ENCODE data around the gene RGSL1. TPM values are rescaled to one million over a fixed set of nuclear protein-coding genes. Genes with fewer than 3 reads are reported as not detected.

RGSL1 gene
- total and polyA plus RNA-seq, 2 donors (not counting 1 experiment from before 2014, with no cell fraction given) = not detected

DNA sequence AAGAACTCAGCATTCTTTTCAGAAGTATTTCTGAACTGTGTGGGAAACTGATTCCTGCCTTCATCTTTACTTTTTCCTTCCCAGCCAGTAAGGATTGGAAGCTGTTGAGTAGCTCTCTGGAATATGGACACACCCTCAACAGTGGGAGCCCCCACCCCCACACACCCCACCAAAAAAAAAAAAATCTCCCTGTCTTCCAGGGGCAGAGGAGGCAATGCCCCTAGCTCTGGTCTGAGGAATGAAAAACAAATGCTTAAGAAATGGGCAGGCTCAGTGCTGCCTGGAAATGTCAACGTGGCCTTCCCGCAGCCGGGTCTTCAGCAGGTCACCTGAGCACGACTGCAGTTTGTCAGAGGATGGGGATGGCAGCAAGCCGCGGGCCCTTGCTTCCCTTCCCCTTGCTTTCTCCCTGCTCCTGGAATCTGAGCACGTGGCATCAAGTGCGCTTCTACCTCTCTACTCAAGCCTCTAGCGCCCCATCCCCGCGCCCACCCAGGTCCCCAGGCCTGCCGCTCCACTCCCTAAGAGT lies 153.8 kb downstream of the RGSL1 start:
- Histone ChIP-seq H3K9me3 (ENCODE audit: control insufficient read depth, insufficient read depth, low read depth, low read length) (no peaks in the 10 kb centered on the region), H2AFZ (ENCODE audit: low read length) (no peak overlapping the region), H3K4me3 (replicated peaks in 1 of 4; ENCODE audit: control extremely low read depth in 1 of 4, insufficient read depth in 1 of 4, low read depth in 3 of 4, low read length in 4 of 4) (peak overlapping the region; percentile 14 to 50 (median 42)), H3K79me2 (ENCODE audit: control insufficient read depth, insufficient read depth, low read length) (no peaks in the 10 kb centered on the region), H3K27ac (ENCODE audit: insufficient read depth, low read length) (no peak overlapping the region), H3K27me3 (ENCODE audit: control insufficient read depth, insufficient read depth, low read length) (peaks cover 16% of the 10 kb centered on the region), H3K4me1 (ENCODE audit: control insufficient read depth, extremely low read depth, insufficient read depth, low read length) (peaks cover 6% of the 10 kb centered on the region), H3K9ac (ENCODE audit: insufficient read depth, low read length) (no peak overlapping the region), H4K20me1 (ENCODE audit: control insufficient read depth, extremely low read depth, insufficient read depth, low read length) (no peaks in the 10 kb centered on the region), H3K4me2 (ENCODE audit: extremely low read depth, insufficient read depth, low read length) (peak overlapping the region; percentile 79), H3K36me3 (ENCODE audit: control insufficient read depth, insufficient read depth, low read length) (no peaks in the 10 kb centered on the region)
- TF ChIP-seq, protein P1, sequence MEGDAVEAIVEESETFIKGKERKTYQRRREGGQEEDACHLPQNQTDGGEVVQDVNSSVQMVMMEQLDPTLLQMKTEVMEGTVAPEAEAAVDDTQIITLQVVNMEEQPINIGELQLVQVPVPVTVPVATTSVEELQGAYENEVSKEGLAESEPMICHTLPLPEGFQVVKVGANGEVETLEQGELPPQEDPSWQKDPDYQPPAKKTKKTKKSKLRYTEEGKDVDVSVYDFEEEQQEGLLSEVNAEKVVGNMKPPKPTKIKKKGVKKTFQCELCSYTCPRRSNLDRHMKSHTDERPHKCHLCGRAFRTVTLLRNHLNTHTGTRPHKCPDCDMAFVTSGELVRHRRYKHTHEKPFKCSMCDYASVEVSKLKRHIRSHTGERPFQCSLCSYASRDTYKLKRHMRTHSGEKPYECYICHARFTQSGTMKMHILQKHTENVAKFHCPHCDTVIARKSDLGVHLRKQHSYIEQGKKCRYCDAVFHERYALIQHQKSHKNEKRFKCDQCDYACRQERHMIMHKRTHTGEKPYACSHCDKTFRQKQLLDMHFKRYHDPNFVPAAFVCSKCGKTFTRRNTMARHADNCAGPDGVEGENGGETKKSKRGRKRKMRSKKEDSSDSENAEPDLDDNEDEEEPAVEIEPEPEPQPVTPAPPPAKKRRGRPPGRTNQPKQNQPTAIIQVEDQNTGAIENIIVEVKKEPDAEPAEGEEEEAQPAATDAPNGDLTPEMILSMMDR (conservative IDR thresholded peaks at IDR 0.05 in 1 of 2, IDR thresholded peaks at IDR 0.05 in 1 of 2; ENCODE audit: low read depth in 1 of 2, low read length in 2 of 2) = no peak
- TF ChIP-seq EZH2 (IDR thresholded peaks at IDR 0.05; ENCODE audit: low read length, missing control alignments) = no peak
- peak in 1 of 2 donors; percentile 12 for DNase-seq (ENCODE audit: low read depth in 2 of 2)

- H3K27ac ChIP-seq (ENCODE audit: insufficient read depth, low read length) = no peak within 1 kb of the TSS
- no peak for TF ChIP-seq EZH2 (IDR thresholded peaks at IDR 0.05; ENCODE audit: low read length, missing control alignments)
- TF ChIP-seq, protein P1 (conservative IDR thresholded peaks at IDR 0.05 in 1 of 2, IDR thresholded peaks at IDR 0.05 in 1 of 2; ENCODE audit: low read depth in 1 of 2, low read length in 2 of 2) = no peak
- H3K36me3 ChIP-seq (ENCODE audit: control insufficient read depth, insufficient read depth, low read length) = no peaks in the 10 kb centered on the region
- H3K9ac ChIP-seq (ENCODE audit: insufficient read depth, low read length) = no peak within 1 kb of the TSS
- H3K27me3 ChIP-seq (ENCODE audit: control insufficient read depth, insufficient read depth, low read length) = peaks cover 16% of the 10 kb centered on the region
- peaks cover 6% of the 10 kb centered on the region for H3K4me1 ChIP-seq (ENCODE audit: control insufficient read depth, extremely low read depth, insufficient read depth, low read length)
- no peaks in the 10 kb centered on the region for H4K20me1 ChIP-seq (ENCODE audit: control insufficient read depth, extremely low read depth, insufficient read depth, low read length)
- peak within 1 kb of the TSS; percentile 88 for H3K4me2 ChIP-seq (ENCODE audit: extremely low read depth, insufficient read depth, low read length)
- H3K79me2 ChIP-seq (ENCODE audit: control insufficient read depth, insufficient read depth, low read length) = no peaks in the 10 kb centered on the region
- H3K4me3 ChIP-seq (replicated peaks in 1 of 4; ENCODE audit: control extremely low read depth in 1 of 4, insufficient read depth in 1 of 4, low read depth in 3 of 4, low read length in 4 of 4) = peak within 1 kb of the TSS; percentile 14 to 50 (median 42)
- peak; percentile 75 to 78 for DNase-seq (ENCODE audit: low read depth in 2 of 2)
- H2AFZ ChIP-seq (ENCODE audit: low read length) = peak within 1 kb of the TSS; percentile 84
- no peaks in the 10 kb centered on the region for H3K9me3 ChIP-seq (ENCODE audit: control insufficient read depth, insufficient read depth, low read depth, low read length)
These were observed 154.5 kb downstream of the RGSL1 start, which contains the start of gene RGS16 for GRCh38 chr1:182604175-182605164. TSS of gene RGS16 (minus strand) at chr1:182604389. CDS start at chr1:182604259, 130 bp downstream.

- DNase-seq (ENCODE audit: low read depth in 2 of 2) = no peak
- no peak for TF ChIP-seq EZH2 (IDR thresholded peaks at IDR 0.05; ENCODE audit: low read length, missing control alignments)
- TF ChIP-seq, protein P1 (conservative IDR thresholded peaks at IDR 0.05 in 1 of 2, IDR thresholded peaks at IDR 0.05 in 1 of 2; ENCODE audit: low read depth in 1 of 2, low read length in 2 of 2) = no peak
- no peak overlapping the region for H3K27ac ChIP-seq (ENCODE audit: insufficient read depth, low read length)
- H3K9me3 ChIP-seq (ENCODE audit: control insufficient read depth, insufficient read depth, low read depth, low read length) = no peaks in the 10 kb centered on the region
- H4K20me1 ChIP-seq (ENCODE audit: control insufficient read depth, extremely low read depth, insufficient read depth, low read length) = no peaks in the 10 kb centered on the region
- H3K4me2 ChIP-seq (ENCODE audit: extremely low read depth, insufficient read depth, low read length) = no peak overlapping the region
- H3K27me3 ChIP-seq (ENCODE audit: control insufficient read depth, insufficient read depth, low read length) = peaks cover 7% of the 10 kb centered on the region
- no peak overlapping the region for H3K4me3 ChIP-seq (replicated peaks in 1 of 4; ENCODE audit: control extremely low read depth in 1 of 4, insufficient read depth in 1 of 4, low read depth in 3 of 4, low read length in 4 of 4)
- no peaks in the 10 kb centered on the region for H3K36me3 ChIP-seq (ENCODE audit: control insufficient read depth, insufficient read depth, low read length)
- no peak overlapping the region for H2AFZ ChIP-seq (ENCODE audit: low read length)
- H3K4me1 ChIP-seq (ENCODE audit: control insufficient read depth, extremely low read depth, insufficient read depth, low read length) = peaks cover 6% of the 10 kb centered on the region
- no peak overlapping the region for H3K9ac ChIP-seq (ENCODE audit: insufficient read depth, low read length)
- no peaks in the 10 kb centered on the region for H3K79me2 ChIP-seq (ENCODE audit: control insufficient read depth, insufficient read depth, low read length)
These were observed 157.6 kb downstream of the RGSL1 start for GRCh38 chr1:182607566-182607965.

Data from fibroblast of lung (primary cell).